ENCODE data around the gene NNMT. TPM values are rescaled to one million over a fixed set of nuclear protein-coding genes. Genes with fewer than 3 reads are reported as not detected.

NNMT gene
- total RNA-seq (2022; extraction: Qiagen RNA extraction), result 282 to 357 TPM (median 321 TPM) in 5 replicates

DNA sequence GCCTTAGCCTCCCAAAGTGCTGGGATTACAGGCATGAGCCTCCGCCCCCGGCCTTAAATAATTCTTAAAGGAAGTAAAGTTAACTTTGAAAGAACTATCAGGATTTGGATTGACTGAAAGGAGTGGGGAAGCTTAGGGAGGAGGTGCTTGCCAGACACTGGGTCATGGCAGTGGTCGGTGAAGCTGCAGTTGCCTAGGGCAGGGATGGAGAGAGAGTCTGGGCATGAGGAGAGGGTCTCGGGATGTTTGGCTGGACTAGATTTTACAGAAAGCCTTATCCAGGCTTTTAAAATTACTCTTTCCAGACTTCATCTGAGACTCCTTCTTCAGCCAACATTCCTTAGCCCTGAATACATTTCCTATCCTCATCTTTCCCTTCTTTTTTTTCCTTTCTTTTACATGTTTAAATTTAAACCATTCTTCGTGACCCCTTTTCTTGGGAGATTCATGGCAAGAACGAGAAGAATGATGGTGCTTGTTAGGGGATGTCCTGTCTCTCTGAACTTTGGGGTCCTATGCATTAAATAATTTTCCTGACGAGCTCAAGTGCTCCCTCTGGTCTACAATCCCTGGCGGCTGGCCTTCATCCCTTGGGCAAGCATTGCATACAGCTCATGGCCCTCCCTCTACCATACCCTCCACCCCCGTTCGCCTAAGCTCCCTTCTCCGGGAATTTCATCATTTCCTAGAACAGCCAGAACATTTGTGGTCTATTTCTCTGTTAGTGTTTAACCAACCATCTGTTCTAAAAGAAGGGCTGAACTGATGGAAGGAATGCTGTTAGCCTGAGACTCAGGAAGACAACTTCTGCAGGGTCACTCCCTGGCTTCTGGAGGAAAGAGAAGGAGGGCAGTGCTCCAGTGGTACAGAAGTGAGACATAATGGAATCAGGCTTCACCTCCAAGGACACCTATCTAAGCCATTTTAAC is at the start of gene NNMT:
NNMT (plus strand) TSS at position 724 of the 929 bp plus-strand sequence; CDS start at position 882, 158 bp downstream.

Other genes starting within 250 kb of the NNMT start
- gene ZBTB16, start 236.7 kb upstream of the NNMT start, total RNA-seq (2022; extraction: Qiagen RNA extraction), result 0.76 to 1.6 TPM (median 1.3 TPM) in 5 replicates
- 2.5 to 4.3 TPM (median 3.5 TPM) in 5 replicates for gene C11orf71, start 104.1 kb downstream of the NNMT start, total RNA-seq (2022; extraction: Qiagen RNA extraction)
- gene RBM7, start 104.3 kb downstream of the NNMT start, total RNA-seq (2022; extraction: Qiagen RNA extraction), result 26.0 to 33.9 TPM (median 31.2 TPM) in 5 replicates
- 101 to 113 TPM (median 107 TPM) in 5 replicates for gene REXO2, start 143.1 kb downstream of the NNMT start, total RNA-seq (2022; extraction: Qiagen RNA extraction)